ENCODE measurements around the gene GNB3. TPM values are rescaled to one million over a fixed set of nuclear protein-coding genes. Genes with fewer than 3 reads are reported as not detected.

Gene GNB3
- total and polyA plus RNA-seq, 9 donors: 0.34 to 15.0 (median 10.1) TPM

GRCh38 chr12:6824085-6824775 lies 16.5 kb upstream of the GNB3 start:
- DNase-seq: peak in 1 of 5 donors; percentile 35
- 84 to 89% (median 87%) methylated on average over 36 to 37 of the region's 37 CpGs for WGBS, 3 donors

GRCh38 chr12:6824901-6825381 lies 15.8 kb upstream of the GNB3 start:
- H3K9me3 ChIP-seq: no peaks in the 10 kb centered on the region
- TF ChIP-seq POLR2A (IDR thresholded peaks at IDR 0.05) (no peak), CTCF (IDR thresholded peaks at IDR 0.05) (no peak)
- H3K4me3 ChIP-seq: no peak overlapping the region
- WGBS, 3 donors: 26 to 31% (median 30%) methylated on average over 12 of the region's 12 CpGs
- peaks cover 14% of the 10 kb centered on the region for H3K4me1 ChIP-seq (ENCODE audit: insufficient read depth)
- peak in 1 of 5 donors; percentile 37 for DNase-seq
- H3K36me3 ChIP-seq: no peaks in the 10 kb centered on the region
- intact Hi-C loops (cut with DNase I): loop anchor here (5.0 kb wide), 4 partner anchors 43 to 208 kb away; partner anchors contain the start of gene MLF2 (in 2 of the 4)
- H3K27me3 ChIP-seq: no peaks in the 10 kb centered on the region
- H3K27ac ChIP-seq: no peak overlapping the region

More at GRCh38 chr12:6824085-6824775, 16.5 kb upstream of the GNB3 start:
- Histone ChIP-seq H3K4me3 (no peak overlapping the region), H3K27ac (no peak overlapping the region), H3K9me3 (no peaks in the 10 kb centered on the region), H3K4me1 (ENCODE audit: insufficient read depth) (peaks cover 14% of the 10 kb centered on the region), H3K27me3 (no peaks in the 10 kb centered on the region), H3K36me3 (no peaks in the 10 kb centered on the region)
- intact Hi-C loops (cut with DNase I): loop anchor here in 2 of 4 donors (5.0 kb wide), 2 partner anchors 42 to 87 kb away; no protein-coding TSS in a partner anchor
- TF ChIP-seq EP300 (IDR thresholded peaks at IDR 0.05) (no peak), CTCF (IDR thresholded peaks at IDR 0.05) (no peak), POLR2A (IDR thresholded peaks at IDR 0.05) (no peak)

- Histone ChIP-seq H3K27me3 (no peaks in the 10 kb centered on the region), H3K36me3 (no peaks in the 10 kb centered on the region), H3K4me1 (ENCODE audit: insufficient read depth) (peaks cover 14% of the 10 kb centered on the region), H3K27ac (no peak overlapping the region), H3K4me3 (peak overlapping the region; percentile 22), H3K9me3 (no peaks in the 10 kb centered on the region)
- 5 to 7% (median 6%) methylated on average over 19 of the region's 19 CpGs for WGBS, 3 donors
- intact Hi-C loops (cut with DNase I): loop anchor here in 3 of 4 donors (5.0 kb wide), 3 partner anchors 73 to 208 kb away; partner anchors contain the start of gene MLF2 (in 2 of the 3)
- peak; percentile 73 to 91 (median 90) for DNase-seq
- TF ChIP-seq CTCF (IDR thresholded peaks at IDR 0.05) (peak; percentile 87 to 91 (median 89)), EP300 (IDR thresholded peaks at IDR 0.05) (no peak)
These were observed 15.2 kb upstream of the GNB3 start for GRCh38 chr12:6825398-6826124.

- H3K27ac ChIP-seq: no peak overlapping the region
- WGBS, 3 donors: 74 to 79% (median 76%) methylated on average over 17 of the region's 17 CpGs
- TF ChIP-seq CTCF (IDR thresholded peaks at IDR 0.05) (no peak), POLR2A (IDR thresholded peaks at IDR 0.05) (no peak), EP300 (IDR thresholded peaks at IDR 0.05) (no peak)
- H3K9me3 ChIP-seq: no peaks in the 10 kb centered on the region
- DNase-seq: peak in 1 of 5 donors; percentile 45
- peaks cover 11% of the 10 kb centered on the region for H3K4me1 ChIP-seq (ENCODE audit: insufficient read depth)
- H3K27me3 ChIP-seq: no peaks in the 10 kb centered on the region
- intact Hi-C loops (cut with DNase I): loop anchor here in 3 of 4 donors (5.0 kb wide), 3 partner anchors 74 to 209 kb away; partner anchors contain the start of gene MLF2 (in 2 of the 3)
- H3K4me3 ChIP-seq: no peak overlapping the region
- H3K36me3 ChIP-seq: no peaks in the 10 kb centered on the region
These were observed 14.5 kb upstream of the GNB3 start for GRCh38 chr12:6826125-6826733.

All from ovary (tissue), 9 donors.